Superior temporal gyrus (tissue), 1 donor: ENCODE data around the gene TRMT61A.

ENCODE experiments used
- DNase-seq: peaks from one replicate; pipeline ENCODE4 v3.0.0-alpha.2; 2016; ENCODE audit errors: extremely low spot score

The TRMT61A gene

GRCh38 chr14:103534576-103535061, 5.6 kb downstream of the TRMT61A start:
- no peak for DNase-seq

GRCh38 chr14:103535081-103535890, 6.3 kb downstream of the TRMT61A start:
- DNase-seq: peak; percentile 4

DNA sequence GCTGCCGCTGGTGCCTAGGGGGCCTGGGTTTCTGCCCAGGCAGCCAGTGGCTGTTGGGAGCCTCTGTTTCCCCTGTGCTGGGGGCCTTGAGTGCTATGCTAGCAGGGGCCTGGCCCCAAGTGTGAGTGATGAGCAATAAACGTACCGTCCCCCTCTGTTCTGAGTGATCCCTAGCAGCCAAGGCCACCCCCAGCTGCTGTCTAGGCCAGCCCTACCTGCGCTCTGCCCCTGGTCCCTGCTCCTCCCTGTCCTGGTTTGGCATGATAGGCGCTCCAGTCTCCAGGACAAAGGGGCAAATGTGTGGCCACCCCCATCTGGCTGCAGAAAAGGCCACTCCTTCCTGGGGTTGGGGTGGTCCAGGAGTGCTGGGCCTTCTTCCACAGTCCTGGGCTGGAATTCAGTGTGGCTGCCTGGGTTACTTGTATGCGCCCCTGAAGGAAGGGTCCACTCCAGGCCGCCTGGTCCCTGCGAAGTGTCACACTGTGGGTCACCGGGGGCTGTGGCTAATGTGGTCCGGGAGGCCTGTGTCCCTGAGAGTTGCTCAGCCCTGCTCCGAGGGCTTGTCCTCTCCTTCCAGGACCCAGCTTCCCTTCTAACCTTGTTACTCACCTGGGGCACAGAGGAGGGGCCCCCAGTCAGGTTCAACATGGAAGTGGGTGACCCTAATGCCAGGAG, 7.0 kb downstream of the TRMT61A start:
- peak; percentile 6 for DNase-seq

DNA sequence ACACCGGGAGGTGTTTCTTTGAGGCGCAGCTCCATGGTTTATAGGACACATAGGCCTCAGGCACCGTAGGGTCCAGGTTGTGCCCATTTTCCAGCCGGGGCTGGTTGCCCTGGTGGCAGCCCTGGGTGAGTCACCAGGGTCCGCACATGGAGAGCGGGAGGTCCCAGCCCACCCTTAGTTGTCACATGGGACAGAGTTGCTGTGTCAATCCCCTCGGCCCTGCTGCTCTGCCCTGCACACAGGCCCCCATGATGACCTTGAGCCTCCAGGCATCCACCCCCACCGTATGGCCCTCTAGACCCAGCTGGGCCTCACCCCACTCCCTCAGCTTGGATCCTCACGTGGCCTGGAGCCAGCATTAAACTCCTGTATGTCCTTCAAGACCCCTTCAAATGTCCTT, 7.7 kb downstream of the TRMT61A start:
- no peak for DNase-seq

GRCh38 chr14:103537175-103537990, 8.4 kb downstream of the TRMT61A start:
- no peak for DNase-seq

DNA sequence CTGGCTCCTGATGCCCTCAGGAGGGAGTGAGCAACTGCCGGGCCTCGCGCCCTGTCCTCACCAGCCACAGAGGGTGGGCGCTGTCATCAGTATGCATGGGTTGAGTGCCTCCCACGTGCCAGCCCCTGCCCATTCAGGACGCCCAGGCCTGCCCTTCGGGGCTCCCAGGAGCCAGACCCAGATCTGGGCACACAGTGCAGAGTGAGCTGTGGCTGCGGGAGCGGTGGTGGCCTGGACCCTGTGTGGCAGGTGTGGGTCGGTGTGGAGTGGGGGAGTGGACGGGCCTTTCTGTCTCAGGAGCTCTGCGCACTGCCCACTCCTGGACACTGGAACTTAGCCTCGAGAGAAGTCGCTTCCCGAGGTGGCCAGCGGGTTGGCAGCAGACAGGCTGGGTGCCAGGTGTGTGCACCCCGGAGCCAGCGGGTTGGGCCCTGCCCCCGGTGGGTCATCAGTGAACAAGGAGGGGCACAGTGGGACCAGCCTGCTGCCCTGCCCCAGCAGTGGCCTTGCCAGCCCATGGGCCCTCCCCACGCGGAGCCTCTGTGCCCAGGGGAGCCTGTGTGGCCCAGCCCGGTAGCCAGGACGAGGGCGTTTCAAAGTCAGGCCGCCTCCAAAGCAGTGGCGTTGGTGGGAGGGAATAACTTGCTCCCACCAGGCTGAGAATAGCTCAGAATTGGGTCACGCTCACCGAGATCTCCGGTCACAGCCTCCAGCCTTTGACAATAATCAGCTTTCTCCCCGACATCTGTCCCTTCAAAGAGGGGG, 9.5 kb downstream of the TRMT61A start:
- peak; percentile 14 for DNase-seq

- DNase-seq: peak; percentile 4
These were observed 10.2 kb downstream of the TRMT61A start for GRCh38 chr14:103539056-103539825.

GRCh38 chr14:103540821-103541708, 12.1 kb downstream of the TRMT61A start:
- no peak for DNase-seq

DNA sequence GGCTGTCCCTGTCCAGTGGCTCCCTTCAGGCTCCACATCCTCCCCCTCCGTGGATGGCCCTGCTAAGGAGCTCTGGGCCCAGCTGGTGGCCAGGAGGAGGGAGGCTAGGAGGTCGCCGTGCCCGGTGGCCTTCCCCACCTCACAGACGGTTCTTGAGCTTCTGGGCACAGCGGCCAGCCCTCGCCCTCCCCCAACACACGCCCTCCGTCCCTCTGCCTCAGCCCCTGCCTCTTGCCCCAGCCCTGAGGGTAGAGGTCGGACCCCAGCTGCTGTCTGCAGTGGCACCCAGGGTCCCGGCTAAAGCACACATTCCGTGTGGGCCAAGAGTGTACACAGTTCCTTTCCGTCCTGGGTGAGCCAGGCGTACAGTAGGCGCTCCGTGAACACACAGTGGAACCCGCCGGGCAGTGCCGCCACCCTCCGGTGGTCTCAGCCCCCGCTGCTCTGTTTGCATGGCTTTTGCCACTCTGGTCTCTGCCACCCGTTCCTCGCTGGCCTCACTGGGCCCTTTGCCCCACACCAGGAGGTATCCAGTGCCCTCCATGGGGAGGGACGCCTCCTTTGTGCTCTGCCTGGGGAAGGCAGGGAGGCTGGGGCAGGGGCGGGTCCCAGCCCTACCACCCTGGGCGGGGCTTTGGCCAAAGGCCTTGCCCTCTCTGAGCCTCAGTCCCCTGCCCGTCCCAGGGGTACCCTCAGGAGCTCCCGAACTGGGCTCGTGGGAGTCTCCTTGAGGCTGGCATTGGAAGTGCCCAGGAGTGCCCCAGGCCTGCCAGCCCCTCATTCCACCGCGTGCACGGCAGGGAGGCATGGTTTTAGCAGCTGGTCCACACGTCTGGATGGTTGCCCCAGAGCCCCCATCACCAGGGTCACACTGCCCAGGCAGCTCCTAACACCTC, 13.0 kb downstream of the TRMT61A start:
- DNase-seq: peak; percentile 35

DNA sequence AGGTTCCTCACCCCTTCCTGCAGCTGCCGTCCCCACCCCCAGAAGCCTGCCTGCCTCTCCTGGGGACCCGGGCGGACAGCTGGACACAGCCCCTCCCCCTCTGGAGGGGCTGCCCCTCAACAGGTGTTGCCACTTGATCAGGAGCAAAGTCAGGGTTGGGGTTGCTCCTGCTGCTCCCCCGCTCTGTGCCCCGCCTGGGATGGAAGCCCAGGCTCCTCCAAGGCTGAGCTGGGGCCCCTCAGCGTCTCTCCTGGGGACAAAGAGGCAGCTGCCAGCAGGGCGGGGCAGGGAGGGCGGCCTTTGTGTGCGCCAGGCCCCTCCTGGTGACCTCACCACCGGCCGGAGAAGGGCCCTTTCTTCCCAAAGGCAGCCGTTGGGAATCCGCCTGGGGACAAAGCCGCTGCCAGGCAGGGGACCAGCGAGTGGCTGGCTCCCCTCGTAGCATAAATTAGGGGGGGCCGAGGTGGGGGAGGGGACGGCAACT, 13.7 kb downstream of the TRMT61A start:
- DNase-seq: peak; percentile 92

- no peak for DNase-seq
These were observed 14.1 kb downstream of the TRMT61A start for GRCh38 chr14:103543140-103543539.

GRCh38 chr14:103543721-103544387, 14.9 kb downstream of the TRMT61A start:
- peak; percentile 28 for DNase-seq

GRCh38 chr14:103544388-103545218, 15.6 kb downstream of the TRMT61A start:
- peak; percentile 86 for DNase-seq

DNA sequence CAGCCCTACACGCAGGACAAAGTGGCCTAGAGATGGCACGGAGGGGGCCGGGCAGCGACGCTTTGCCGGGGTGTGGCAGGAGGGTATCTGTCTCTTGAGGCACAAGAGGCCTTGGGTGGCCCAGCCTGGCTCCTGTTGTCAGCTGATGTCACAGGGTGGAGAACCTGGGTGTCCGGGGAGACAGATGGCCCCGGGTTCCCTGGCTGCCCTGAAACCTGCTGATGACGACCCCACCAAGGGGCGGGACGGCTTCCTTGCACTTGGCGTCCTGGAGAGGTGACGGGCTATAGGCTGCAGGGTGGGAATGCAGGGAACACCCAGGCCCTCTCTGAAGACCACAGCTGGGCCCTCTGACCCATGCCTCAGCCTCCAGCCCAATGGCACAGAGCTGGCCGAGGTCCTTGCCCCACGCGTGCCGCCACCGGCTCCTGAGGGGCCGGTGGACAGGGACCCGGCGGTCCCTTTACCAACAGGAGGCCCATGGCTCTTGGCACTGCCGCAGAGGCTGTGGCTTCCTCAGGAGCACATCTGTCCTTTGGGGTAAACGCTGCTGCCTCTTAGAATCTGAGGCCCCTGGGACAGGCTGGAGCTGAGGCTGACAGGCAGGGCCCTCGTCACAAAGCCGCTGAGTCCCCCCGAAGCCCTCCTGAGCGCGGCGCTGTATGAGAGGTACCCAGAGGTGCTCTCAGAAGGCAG, 16.4 kb downstream of the TRMT61A start:
- DNase-seq: peak; percentile 10

- DNase-seq: no peak
These were observed 17.1 kb downstream of the TRMT61A start for GRCh38 chr14:103545915-103546651.
